A673 (cell line): ENCODE measurements around the gene AKAP14. TPM values are rescaled to one million over a fixed set of nuclear protein-coding genes. Genes with fewer than 3 reads are reported as not detected.

ENCODE experiments used
- total RNA-seq: library from RNA; stranded (reverse); gene quantifications from 2 replicates; pipeline ENCODE4 v1.2.3, GENCODE V29; 2021

Gene AKAP14
- total RNA-seq, 1 experiment from 2014 or later, result not detected

Other genes starting within 250 kb of the AKAP14 start
- 61.5 and 69.1 TPM in 2 replicates for gene SEPTIN6, start 202.7 kb upstream of the AKAP14 start, total RNA-seq
- gene SOWAHD, start 137.3 kb upstream of the AKAP14 start, total RNA-seq, result 0.20 TPM in 1 of 2 replicates, not detected in the other
- 1,626 and 1,742 TPM in 2 replicates for gene RPL39, start 104.3 kb upstream of the AKAP14 start, total RNA-seq
- gene UPF3B, start 42.9 kb upstream of the AKAP14 start, total RNA-seq, result 22.6 and 23.4 TPM in 2 replicates
- gene RNF113A, start 24.2 kb upstream of the AKAP14 start, total RNA-seq, result 15.2 and 18.1 TPM in 2 replicates
- 111 and 123 TPM in 2 replicates for gene NDUFA1, start 24.1 kb upstream of the AKAP14 start, total RNA-seq
- gene NKAP, start 47.9 kb downstream of the AKAP14 start, total RNA-seq, result 9.3 and 11.8 TPM in 2 replicates
- gene RHOXF2B, start 181.8 kb downstream of the AKAP14 start, total RNA-seq, result not detected in 2 replicates
- not detected in 2 replicates for gene RHOXF1, start 220.0 kb downstream of the AKAP14 start, total RNA-seq